ENCODE results near the gene EZR. TPM values are rescaled to one million over a fixed set of nuclear protein-coding genes. Genes with fewer than 3 reads are reported as not detected.

The EZR gene
- total RNA-seq, 2 donors from 2014 or later: 161 to 197 TPM

DNA sequence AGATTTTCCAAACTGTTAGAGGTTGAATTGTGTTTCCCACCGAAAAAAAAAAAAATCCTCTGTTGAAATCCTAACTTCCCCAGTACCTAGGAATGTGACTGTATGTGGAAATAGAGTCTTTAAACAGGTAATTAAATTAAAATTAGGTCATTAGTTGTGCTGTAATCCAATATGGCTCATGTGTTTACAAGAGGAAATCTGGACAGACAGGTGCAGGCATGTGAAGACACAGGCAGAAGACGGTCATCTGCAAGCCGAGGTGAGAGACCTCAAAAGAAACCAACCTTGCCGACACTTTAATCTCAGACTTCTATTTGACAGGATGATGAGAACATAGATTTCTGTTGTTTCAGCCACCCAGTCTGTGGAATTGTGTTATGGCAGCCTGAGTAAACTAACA is 28.6 kb upstream of the EZR start:
- H3K4me3 ChIP-seq: no peak overlapping the region
- no peaks in the 10 kb centered on the region for H3K9me3 ChIP-seq
- no peak overlapping the region for H3K27ac ChIP-seq
- H3K36me3 ChIP-seq: no peaks in the 10 kb centered on the region
- no peaks in the 10 kb centered on the region for H3K27me3 ChIP-seq
- no peak for DNase-seq (ENCODE audit: low spot score)
- TF ChIP-seq, protein P1, sequence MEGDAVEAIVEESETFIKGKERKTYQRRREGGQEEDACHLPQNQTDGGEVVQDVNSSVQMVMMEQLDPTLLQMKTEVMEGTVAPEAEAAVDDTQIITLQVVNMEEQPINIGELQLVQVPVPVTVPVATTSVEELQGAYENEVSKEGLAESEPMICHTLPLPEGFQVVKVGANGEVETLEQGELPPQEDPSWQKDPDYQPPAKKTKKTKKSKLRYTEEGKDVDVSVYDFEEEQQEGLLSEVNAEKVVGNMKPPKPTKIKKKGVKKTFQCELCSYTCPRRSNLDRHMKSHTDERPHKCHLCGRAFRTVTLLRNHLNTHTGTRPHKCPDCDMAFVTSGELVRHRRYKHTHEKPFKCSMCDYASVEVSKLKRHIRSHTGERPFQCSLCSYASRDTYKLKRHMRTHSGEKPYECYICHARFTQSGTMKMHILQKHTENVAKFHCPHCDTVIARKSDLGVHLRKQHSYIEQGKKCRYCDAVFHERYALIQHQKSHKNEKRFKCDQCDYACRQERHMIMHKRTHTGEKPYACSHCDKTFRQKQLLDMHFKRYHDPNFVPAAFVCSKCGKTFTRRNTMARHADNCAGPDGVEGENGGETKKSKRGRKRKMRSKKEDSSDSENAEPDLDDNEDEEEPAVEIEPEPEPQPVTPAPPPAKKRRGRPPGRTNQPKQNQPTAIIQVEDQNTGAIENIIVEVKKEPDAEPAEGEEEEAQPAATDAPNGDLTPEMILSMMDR (IDR thresholded peaks at IDR 0.05): no peak
- H3K4me1 ChIP-seq: peaks cover 0 to 23% of the 10 kb centered on the region in 2 donors

DNA sequence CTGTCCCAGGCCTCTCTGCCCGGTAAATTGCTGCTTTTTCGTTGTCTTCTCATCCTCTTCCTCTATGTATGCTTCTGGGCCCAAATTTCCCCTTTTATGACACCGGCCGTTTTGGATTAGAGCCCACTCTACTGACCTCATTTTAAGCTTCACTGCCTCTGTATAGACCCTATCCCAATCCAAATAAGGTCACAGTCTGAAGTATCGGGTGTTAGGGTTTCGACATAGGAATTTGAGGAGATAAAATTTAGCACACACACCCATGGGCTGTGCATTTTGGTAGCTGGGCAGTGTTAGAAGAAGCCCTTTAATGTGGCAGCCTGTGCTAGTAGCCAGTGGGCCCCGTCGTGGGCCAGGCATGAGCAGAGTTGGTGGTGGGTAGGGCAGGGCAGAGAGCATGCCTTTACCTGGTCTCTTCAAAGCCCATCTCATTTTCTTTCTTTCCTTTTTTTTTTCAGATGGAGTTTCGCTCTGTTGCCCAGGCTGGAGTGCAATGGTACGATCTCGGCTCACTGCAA is 27.9 kb upstream of the EZR start:
- peaks cover 0 to 19% of the 10 kb centered on the region in 2 donors for H3K4me1 ChIP-seq
- H3K4me3 ChIP-seq: no peak overlapping the region
- TF ChIP-seq, protein P1 (IDR thresholded peaks at IDR 0.05): no peak
- no peaks in the 10 kb centered on the region for H3K36me3 ChIP-seq
- H3K27ac ChIP-seq: no peak overlapping the region
- no peaks in the 10 kb centered on the region for H3K27me3 ChIP-seq
- H3K9me3 ChIP-seq: no peaks in the 10 kb centered on the region
- no peak for DNase-seq (ENCODE audit: low spot score)

DNA sequence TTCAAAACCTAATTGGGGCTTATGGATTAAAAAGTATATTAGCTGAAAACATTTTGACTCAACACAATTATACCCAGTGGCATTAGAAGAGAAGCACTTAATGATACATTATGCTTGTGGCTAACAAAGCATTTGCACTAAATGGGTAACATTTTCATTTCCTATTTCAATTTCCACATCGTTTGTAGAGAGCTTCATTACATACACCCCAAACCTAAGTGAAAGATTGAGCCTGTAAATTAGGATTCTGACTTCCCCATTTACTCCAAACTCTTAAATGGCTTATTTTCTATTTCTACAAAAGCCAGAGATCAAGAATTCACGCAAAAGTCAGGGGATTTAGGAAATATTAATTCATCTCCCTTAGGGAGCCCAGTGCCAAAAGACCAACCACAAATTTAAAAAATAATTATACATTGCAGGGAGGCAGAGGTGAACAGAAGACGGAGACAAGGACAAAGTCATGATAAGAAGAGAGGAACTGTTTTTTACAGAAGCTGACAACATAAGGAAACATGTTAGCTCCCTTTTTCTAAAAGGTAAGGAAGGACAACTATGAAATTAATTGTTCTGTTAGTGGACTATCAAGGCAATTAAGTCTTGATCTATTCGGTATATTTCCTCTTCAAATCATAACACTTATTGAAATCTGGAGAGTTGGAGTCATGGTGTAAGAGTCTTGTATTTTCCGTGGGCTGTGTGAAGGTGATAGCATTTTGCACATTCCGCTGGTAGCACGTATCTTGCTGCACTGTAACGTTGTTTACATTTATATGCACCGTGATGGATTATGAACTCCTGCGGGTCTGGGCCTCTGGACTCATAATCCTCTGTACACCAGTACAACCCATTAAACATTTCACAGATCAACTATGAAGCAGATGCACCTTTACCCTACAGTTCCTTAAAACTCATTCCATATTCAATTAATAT is 24.8 kb upstream of the EZR start:
- H3K9me3 ChIP-seq: no peaks in the 10 kb centered on the region
- no peaks in the 10 kb centered on the region for H3K27me3 ChIP-seq
- DNase-seq (ENCODE audit: low spot score): no peak
- TF ChIP-seq, protein P1 (IDR thresholded peaks at IDR 0.05): no peak
- no peaks in the 10 kb centered on the region for H3K4me1 ChIP-seq
- no peak overlapping the region for H3K4me3 ChIP-seq
- no peak overlapping the region for H3K27ac ChIP-seq
- no peaks in the 10 kb centered on the region for H3K36me3 ChIP-seq

DNA sequence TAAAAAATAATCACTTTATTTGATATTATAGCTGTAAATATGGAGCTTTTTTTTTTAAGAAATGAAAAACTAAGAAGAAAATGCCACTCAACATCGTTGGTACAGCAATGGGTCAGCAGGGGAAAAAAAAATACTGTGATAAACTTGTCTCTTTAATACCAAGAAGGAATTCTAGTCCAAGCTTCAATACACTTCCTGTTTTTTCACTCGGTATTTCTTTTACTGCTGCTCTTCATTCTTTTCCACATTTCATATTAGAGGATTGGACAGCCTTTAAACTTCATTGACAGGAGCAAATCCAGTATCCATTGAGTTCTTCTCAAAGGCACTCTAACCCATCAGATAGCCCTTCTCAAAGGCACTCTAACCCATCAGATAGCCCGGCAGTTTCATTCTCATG is 22.2 kb upstream of the EZR start:
- H3K9me3 ChIP-seq: no peaks in the 10 kb centered on the region
- H3K27me3 ChIP-seq: no peaks in the 10 kb centered on the region
- no peak overlapping the region for H3K27ac ChIP-seq
- H3K4me1 ChIP-seq: no peaks in the 10 kb centered on the region
- no peak overlapping the region for H3K4me3 ChIP-seq
- H3K36me3 ChIP-seq: no peaks in the 10 kb centered on the region
- DNase-seq (ENCODE audit: low spot score): no peak
- TF ChIP-seq, protein P1 (IDR thresholded peaks at IDR 0.05): no peak

DNA sequence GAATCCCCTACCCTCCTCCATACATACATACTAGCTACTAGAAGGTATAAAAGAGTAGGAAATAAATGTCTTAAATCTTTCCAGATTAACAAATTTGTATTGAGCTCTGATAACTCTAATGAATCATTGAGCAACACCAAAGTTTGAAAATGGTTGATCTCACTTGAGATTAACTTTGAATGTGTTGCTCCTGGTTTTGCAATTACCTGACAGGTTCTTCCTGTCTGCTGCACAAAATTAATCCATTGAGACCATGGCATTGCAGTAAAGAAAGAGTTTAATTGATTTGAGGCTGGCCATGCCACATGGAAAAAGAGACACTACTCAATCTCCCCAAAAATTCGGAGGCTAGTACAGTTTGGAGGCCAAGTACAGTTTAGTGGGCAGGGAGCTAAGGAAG is 21.3 kb upstream of the EZR start:
- Histone ChIP-seq H3K4me3 (no peak overlapping the region), H3K36me3 (no peaks in the 10 kb centered on the region), H3K9me3 (no peaks in the 10 kb centered on the region), H3K4me1 (peaks cover 0 to 8% of the 10 kb centered on the region in 2 donors), H3K27me3 (no peaks in the 10 kb centered on the region), H3K27ac (no peak overlapping the region)
- DNase-seq (ENCODE audit: low spot score): no peak
- TF ChIP-seq, protein P1 (IDR thresholded peaks at IDR 0.05): no peak

All from right atrium auricular region (tissue), 2 donors.